NB4 (cell line): Measurements from ENCODE around the gene CPT1B.

Experiments used
- CTCF ChIP-seq: IDR thresholded peaks from one replicate; pipeline ENCODE4 v1.5.1; 2012; ENCODE audit warnings: low read depth, low read length
- POLR2A ChIP-seq: IDR thresholded peaks from 2 replicates; pipeline ENCODE4 v1.6.1; 2011; ENCODE audit warnings: mild to moderate bottlenecking; ENCODE audit not compliant: insufficient read length; ENCODE audit errors: extremely low read depth

GRCh38 chr22:50546326-50547262 is 31.6 kb downstream of the CPT1B start:
- TF ChIP-seq CTCF (no peak), POLR2A (no peak)
